H9 (cell line): ENCODE measurements around the gene RAP1GAP2. TPM values are rescaled to one million over a fixed set of nuclear protein-coding genes. Genes with fewer than 3 reads are reported as not detected.

Source experiments
- DNase-seq: peaks from one replicate; pipeline ENCODE4 v3.0.0-alpha.2; 2017
- H2AFZ ChIP-seq: one replicate; pipeline ENCODE4 v1.6.1; 2013; ENCODE audit warnings: mild to moderate bottlenecking, low read length, control low read depth, moderate library complexity
- H2AK5ac ChIP-seq: 2 replicates; pipeline ENCODE4 v1.6.1; 2013; ENCODE audit warnings: low read length, control low read depth, mixed read lengths; ENCODE audit not compliant: insufficient read length
- H2BK120ac ChIP-seq: one replicate; pipeline ENCODE4 v1.6.1; 2013; ENCODE audit warnings: low read depth, mild to moderate bottlenecking, low read length, control low read depth, inconsistent platforms; ENCODE audit not compliant: poor library complexity, severe bottlenecking
- H2BK12ac ChIP-seq: 2 replicates; pipeline ENCODE4 v1.6.1; 2013; ENCODE audit warnings: low read length, control low read depth, mixed read lengths, low read depth; ENCODE audit not compliant: insufficient read length
- H2BK15ac ChIP-seq: 2 replicates; pipeline ENCODE4 v1.6.1; 2013; ENCODE audit warnings: low read depth, low read length, control low read depth
- H2BK20ac ChIP-seq: one replicate; pipeline ENCODE4 v1.6.1; 2013; ENCODE audit warnings: low read depth, mild to moderate bottlenecking, low read length, control low read depth, inconsistent platforms; ENCODE audit not compliant: poor library complexity, severe bottlenecking
- H2BK5ac ChIP-seq: 2 replicates; pipeline ENCODE4 v1.6.1; 2013; ENCODE audit warnings: low read length, control low read depth, mixed read lengths; ENCODE audit not compliant: insufficient read length
- H3K14ac ChIP-seq: 2 replicates; pipeline ENCODE4 v1.6.1; 2013; ENCODE audit warnings: low read length, control low read depth; ENCODE audit not compliant: insufficient read depth
- H3K18ac ChIP-seq: 2 replicates; pipeline ENCODE4 v1.6.1; 2013; ENCODE audit warnings: low read depth, mild to moderate bottlenecking, mixed read lengths, low read length, control low read depth; ENCODE audit not compliant: insufficient read length
- H3K23ac ChIP-seq: 2 replicates; pipeline ENCODE4 v1.6.1; 2013; ENCODE audit warnings: low read length, control low read depth, mixed read lengths, low read depth; ENCODE audit not compliant: insufficient read length
- H3K23me2 ChIP-seq: 2 replicates; pipeline ENCODE4 v1.6.1; 2013; ENCODE audit warnings: low read depth, mild to moderate bottlenecking, mixed read lengths, low read length, control low read depth; ENCODE audit not compliant: insufficient read length, poor library complexity, severe bottlenecking
- H3K27ac ChIP-seq: 2 replicates; pipeline ENCODE4 v1.5.1; 2013; ENCODE audit warnings: low read length, control low read depth, mixed read lengths, low read depth; ENCODE audit not compliant: insufficient read length
- H3K27me3 ChIP-seq: 2 replicates; pipeline ENCODE4 v1.6.1; 2013; ENCODE audit warnings: low read length, control low read depth, inconsistent platforms; ENCODE audit not compliant: insufficient read depth
- H3K4ac ChIP-seq: 2 replicates; pipeline ENCODE4 v1.6.1; 2013; ENCODE audit warnings: low read depth, mild to moderate bottlenecking, control low read depth, inconsistent platforms, low read length, moderate library complexity
- H3K4me1 ChIP-seq: 2 replicates; pipeline ENCODE4 v1.6.1; 2013; ENCODE audit warnings: low read length, control low read depth, inconsistent platforms; ENCODE audit not compliant: insufficient read depth
- H3K4me2 ChIP-seq: 2 replicates; pipeline ENCODE4 v1.6.1; 2013; ENCODE audit warnings: low read length, control low read depth, mixed read lengths; ENCODE audit not compliant: insufficient read length, insufficient read depth
- H3K56ac ChIP-seq: 2 replicates; pipeline ENCODE4 v1.6.1; 2013; ENCODE audit warnings: low read depth, mild to moderate bottlenecking, mixed read lengths, low read length, control low read depth; ENCODE audit not compliant: insufficient read length
- H3K79me1 ChIP-seq: 2 replicates; pipeline ENCODE4 v1.6.1; 2013; ENCODE audit warnings: low read depth, mild to moderate bottlenecking, moderate library complexity, low read length, control low read depth, inconsistent platforms; ENCODE audit not compliant: insufficient read depth, poor library complexity, severe bottlenecking
- H3K79me2 ChIP-seq: 2 replicates; pipeline ENCODE4 v1.6.1; 2013; ENCODE audit warnings: low read length, control low read depth, inconsistent platforms; ENCODE audit not compliant: insufficient read depth
- H3K9ac ChIP-seq: 2 replicates; pipeline ENCODE4 v1.6.1; 2013; ENCODE audit warnings: low read length, control low read depth, mixed read lengths; ENCODE audit not compliant: insufficient read length; ENCODE audit errors: extremely low read depth
- H3K9me3 ChIP-seq: one replicate; pipeline ENCODE4 v1.6.1; 2013; ENCODE audit warnings: low read depth, low read length, inconsistent platforms; ENCODE audit not compliant: control insufficient read depth
- H3T11ph ChIP-seq: one replicate; pipeline ENCODE4 v1.6.1; 2013; ENCODE audit warnings: mild to moderate bottlenecking, low read length, control low read depth, inconsistent platforms
- H4K20me1 ChIP-seq: one replicate; pipeline ENCODE4 v1.6.1; 2013; ENCODE audit not compliant: control insufficient read depth, insufficient read length, insufficient read depth
- H4K5ac ChIP-seq: 2 replicates; pipeline ENCODE4 v1.6.1; 2013; ENCODE audit warnings: low read depth, mild to moderate bottlenecking, mixed read lengths, low read length, control low read depth; ENCODE audit not compliant: insufficient read length
- H4K8ac ChIP-seq: replicated peaks from 2 replicates; pipeline ENCODE4 v1.6.1; 2013; ENCODE audit warnings: low read length, control low read depth, mixed read lengths, low read depth; ENCODE audit not compliant: insufficient read length
- H4K91ac ChIP-seq: 2 replicates; pipeline ENCODE4 v1.6.1; 2013; ENCODE audit warnings: low read depth, mild to moderate bottlenecking, moderate library complexity, mixed read lengths, low read length, control low read depth; ENCODE audit not compliant: insufficient read length
- H3K27ac Mint-ChIP-seq, 3 experiments: 2 replicates in 2 of 3; 3 replicates in 1 of 3; pipeline ENCODE4 v1.8.0; 2020 to 2021; ENCODE audit warnings: mixed read lengths in 3 of 3, mild to moderate bottlenecking in 1 of 3, moderate library complexity in 1 of 3
- H3K27me3 Mint-ChIP-seq: 2 replicates; pipeline ENCODE4 v1.8.0; 2021; ENCODE audit warnings: low read depth, mild to moderate bottlenecking, moderate library complexity, mixed read lengths
- H3K36me3 Mint-ChIP-seq, 3 experiments: 2 replicates in 2 of 3; 3 replicates in 1 of 3; pipeline ENCODE4 v1.8.0; 2020 to 2021; ENCODE audit warnings: low read depth in 3 of 3, mixed read lengths in 3 of 3; ENCODE audit not compliant: insufficient read depth in 1 of 3
- H3K4me1 Mint-ChIP-seq, 2 experiments: 2 replicates each; pipeline ENCODE4 v1.8.0; 2020; ENCODE audit warnings: mixed read lengths in 2 of 2
- H3K4me3 Mint-ChIP-seq, 2 experiments: 2 replicates in 1 of 2; 3 replicates in 1 of 2; pipeline ENCODE4 v1.8.0; 2020 to 2021; ENCODE audit warnings: mild to moderate bottlenecking in 2 of 2, mixed read lengths in 2 of 2, moderate library complexity in 1 of 2
- H3K9me3 Mint-ChIP-seq, 2 experiments: 2 replicates in 1 of 2; 3 replicates in 1 of 2; pipeline ENCODE4 v1.8.0; 2020; ENCODE audit warnings: mild to moderate bottlenecking in 2 of 2, mixed read lengths in 2 of 2, moderate library complexity in 1 of 2
- CTCF ChIP-seq: fragments of 200-600 bp; sonication (generic); conservative IDR thresholded peaks from 3 replicates; pipeline ENCODE4 v1.8.0; 2021; ENCODE audit warnings: antibody characterized with exemption, mild to moderate bottlenecking
- WGBS: extraction: QIAGEN DNeasy Blood & Tissue Kit; methylation state at CpG from one replicate; pipeline ENCODE4 v1.1.7; 2013; ENCODE audit warnings: missing lambda C conversion rate, low lambda C conversion rate, mixed read lengths; ENCODE audit not compliant: insufficient read length; ENCODE audit errors: extremely low coverage; 5-methylcytosine and 5-hydroxymethylcytosine counted together
- total RNA-seq: library from RNA; stranded (reverse); gene quantifications from 2 replicates; pipeline ENCODE4 v1.2.1, GENCODE V29; 2021

RAP1GAP2 gene
- total RNA-seq, 1 experiment from 2014 or later, result 33.8 TPM

- Mint-ChIP-seq H3K4me1 (peaks cover 24 to 28% of the 10 kb centered on the region in 2 experiments), H3K4me3 (no peak overlapping the region), H3K27ac (peak overlapping the region in 1 of 3 experiments; percentile 77; a peak in 2 of 7 replicates), H3K9me3 (no peaks in the 10 kb centered on the region), H3K36me3 (peaks cover 0 to 18% (median under 1%) of the 10 kb centered on the region in 3 experiments; a peak in 4 of 7 replicates), H3K27me3 (no peaks in the 10 kb centered on the region)
- Histone ChIP-seq H2BK12ac (no peak overlapping the region), H2BK15ac (no peak overlapping the region), H3K79me2 (no peaks in the 10 kb centered on the region), H3K27me3 (no peaks in the 10 kb centered on the region), H2BK20ac (no peak overlapping the region), H3K27ac (no peak overlapping the region), H3K4me1 (peaks cover 2% of the 10 kb centered on the region; the same call in 1 of the 2 replicates), H3K23ac (no peak overlapping the region), H3K4ac (no peak overlapping the region), H4K8ac (no peak overlapping the region), H2BK120ac (no peak overlapping the region), H4K20me1 (peaks cover 3% of the 10 kb centered on the region), H3K9me3 (no peaks in the 10 kb centered on the region), H3T11ph (no peak overlapping the region), H2AK5ac (no peak overlapping the region), H3K18ac (no peak overlapping the region), H2AFZ (no peak overlapping the region), H3K4me2 (no peak overlapping the region), H3K23me2 (no peaks in the 10 kb centered on the region), H2BK5ac (no peak overlapping the region), H4K5ac (no peak overlapping the region), H4K91ac (no peak overlapping the region), H3K14ac (no peak overlapping the region), H3K79me1 (no peaks in the 10 kb centered on the region), H3K9ac (no peak overlapping the region), H3K56ac (no peak overlapping the region)
- no CpG with 5 or more reads among the region's 5 CpGs for WGBS
- no peak for DNase-seq
- no peak for TF ChIP-seq CTCF
These were observed 140.1 kb downstream of the RAP1GAP2 start for GRCh38 chr17:2936351-2936750.
